Activated CD8-positive, alpha-beta memory T cell treated with anti-CD3 and anti-CD28 coated beads, Interleukin-2, amount 10 ng/mL, durations not matched to agents 7 days and 5 days (primary cell): ENCODE measurements around the gene AK5. TPM values are rescaled to one million over a fixed set of nuclear protein-coding genes. Genes with fewer than 3 reads are reported as not detected.

ENCODE experiments used
- ATAC-seq: fragments of 150-1000 bp; cut with Tn5 transposase; one replicate; pipeline ENCODE4 v1.10.0; 2021; ENCODE audit warnings: moderate library complexity
- CTCF ChIA-PET: fragments of 350-600 bp; sonication (Branson Sonifier 250); formaldehyde crosslinking; loops from one replicate; lab custom pipeline; 2021; ENCODE audit warnings: antibody characterized with exemption; lab: Charles Lee
- DNase-seq: peaks from one replicate; pipeline ENCODE4 v3.0.0-alpha.2; 2020
- H3K27ac Mint-ChIP-seq: one replicate; pipeline ENCODE4 v1.8.0; 2021; ENCODE audit warnings: mild to moderate bottlenecking, mixed read lengths
- H3K27me3 Mint-ChIP-seq: one replicate; pipeline ENCODE4 v1.8.0; 2021; ENCODE audit warnings: mixed read lengths
- H3K36me3 Mint-ChIP-seq: one replicate; pipeline ENCODE4 v1.8.0; 2021; ENCODE audit warnings: mild to moderate bottlenecking, mixed read lengths
- H3K4me1 Mint-ChIP-seq: one replicate; pipeline ENCODE4 v1.8.0; 2021; ENCODE audit warnings: mixed read lengths
- H3K4me3 Mint-ChIP-seq: one replicate; pipeline ENCODE4 v1.8.0; 2021; ENCODE audit warnings: mild to moderate bottlenecking, moderate library complexity, mixed read lengths
- H3K9me3 Mint-ChIP-seq: one replicate; pipeline ENCODE4 v1.8.0; 2022; ENCODE audit warnings: low read depth, mixed read lengths
- total RNA-seq, 2 experiments: library from RNA; stranded (reverse); gene quantifications; one replicate each; pipeline ENCODE4 v1.2.3, GENCODE V29; 2021

AK5 gene
- total RNA-seq, 2 experiments from 2014 or later: not detected

GRCh38 chr1:77348549-77348948 is 66.7 kb downstream of the AK5 start:
- Mint-ChIP-seq H3K9me3 (no peaks in the 10 kb centered on the region), H3K36me3 (no peaks in the 10 kb centered on the region), H3K27ac (no peak overlapping the region), H3K27me3 (peaks cover 2% of the 10 kb centered on the region), H3K4me3 (no peak overlapping the region), H3K4me1 (no peaks in the 10 kb centered on the region)
- ATAC-seq (no peak), DNase-seq (no peak)
- CTCF ChIA-PET: no interaction called here

GRCh38 chr1:77349275-77349674 is 67.5 kb downstream of the AK5 start:
- CTCF ChIA-PET: no interaction called here
- H3K4me1 Mint-ChIP-seq: no peaks in the 10 kb centered on the region
- H3K27ac Mint-ChIP-seq: no peak overlapping the region
- DNase-seq (no peak), ATAC-seq (no peak)
- no peaks in the 10 kb centered on the region for H3K9me3 Mint-ChIP-seq
- H3K36me3 Mint-ChIP-seq: no peaks in the 10 kb centered on the region
- no peak overlapping the region for H3K4me3 Mint-ChIP-seq
- no peaks in the 10 kb centered on the region for H3K27me3 Mint-ChIP-seq

- no peak for DNase-seq
- CTCF ChIA-PET: no interaction called here
- Mint-ChIP-seq H3K27ac (no peak overlapping the region), H3K9me3 (no peaks in the 10 kb centered on the region), H3K4me1 (no peaks in the 10 kb centered on the region), H3K36me3 (no peaks in the 10 kb centered on the region), H3K27me3 (no peaks in the 10 kb centered on the region), H3K4me3 (no peak overlapping the region)
- no peak for ATAC-seq
Observed at GRCh38 chr1:77350012-77350770, 68.4 kb downstream of the AK5 start.

- H3K27ac Mint-ChIP-seq: no peak overlapping the region
- CTCF ChIA-PET: no interaction called here
Observed at GRCh38 chr1:77354536-77354935, 72.7 kb downstream of the AK5 start.

GRCh38 chr1:77355010-77355409 is 73.2 kb downstream of the AK5 start:
- H3K4me3 Mint-ChIP-seq: no peak overlapping the region
- DNase-seq (no peak), ATAC-seq (no peak)
- H3K36me3 Mint-ChIP-seq: no peaks in the 10 kb centered on the region
- no peak overlapping the region for H3K27ac Mint-ChIP-seq
- no peaks in the 10 kb centered on the region for H3K4me1 Mint-ChIP-seq
- no peaks in the 10 kb centered on the region for H3K27me3 Mint-ChIP-seq
- no peaks in the 10 kb centered on the region for H3K9me3 Mint-ChIP-seq
- CTCF ChIA-PET: no interaction called here

More at GRCh38 chr1:77354536-77354935, 72.7 kb downstream of the AK5 start:
- ATAC-seq: no peak
- no peak for DNase-seq
- Mint-ChIP-seq H3K4me1 (no peaks in the 10 kb centered on the region), H3K4me3 (no peak overlapping the region), H3K9me3 (no peaks in the 10 kb centered on the region), H3K36me3 (no peaks in the 10 kb centered on the region), H3K27me3 (no peaks in the 10 kb centered on the region)

- Mint-ChIP-seq H3K4me1 (no peaks in the 10 kb centered on the region), H3K9me3 (no peaks in the 10 kb centered on the region), H3K27me3 (no peaks in the 10 kb centered on the region), H3K4me3 (no peak overlapping the region), H3K27ac (no peak overlapping the region), H3K36me3 (no peaks in the 10 kb centered on the region)
- ATAC-seq (no peak), DNase-seq (no peak)
- CTCF ChIA-PET: no interaction called here
Observed at GRCh38 chr1:77356136-77356535, 74.3 kb downstream of the AK5 start.

- H3K4me3 Mint-ChIP-seq: no peak overlapping the region
- H3K27me3 Mint-ChIP-seq: no peaks in the 10 kb centered on the region
- H3K27ac Mint-ChIP-seq: no peak overlapping the region
- no peak for ATAC-seq
- no peaks in the 10 kb centered on the region for H3K9me3 Mint-ChIP-seq
- no peaks in the 10 kb centered on the region for H3K4me1 Mint-ChIP-seq
- CTCF ChIA-PET: no interaction called here
- no peaks in the 10 kb centered on the region for H3K36me3 Mint-ChIP-seq
- no peak for DNase-seq
Observed at GRCh38 chr1:77360256-77360655, 78.4 kb downstream of the AK5 start.

GRCh38 chr1:77361621-77362020 is 79.8 kb downstream of the AK5 start:
- H3K4me3 Mint-ChIP-seq: no peak overlapping the region
- no peak for ATAC-seq
- H3K27ac Mint-ChIP-seq: no peak overlapping the region

GRCh38 chr1:77370161-77370560 is 88.3 kb downstream of the AK5 start:
- CTCF ChIA-PET: no interaction called here
- H3K4me3 Mint-ChIP-seq: no peak overlapping the region

More at GRCh38 chr1:77361621-77362020, 79.8 kb downstream of the AK5 start:
- Mint-ChIP-seq H3K4me1 (no peaks in the 10 kb centered on the region), H3K27me3 (no peaks in the 10 kb centered on the region), H3K36me3 (no peaks in the 10 kb centered on the region), H3K9me3 (no peaks in the 10 kb centered on the region)
- CTCF ChIA-PET: no interaction called here
- DNase-seq: no peak

GRCh38 chr1:77370583-77371306 is 88.9 kb downstream of the AK5 start:
- no peak for ATAC-seq

More at GRCh38 chr1:77370161-77370560, 88.3 kb downstream of the AK5 start:
- DNase-seq: no peak
- Mint-ChIP-seq H3K36me3 (no peaks in the 10 kb centered on the region), H3K4me1 (no peaks in the 10 kb centered on the region), H3K9me3 (no peaks in the 10 kb centered on the region), H3K27ac (no peak overlapping the region), H3K27me3 (no peaks in the 10 kb centered on the region)
- no peak for ATAC-seq

GRCh38 chr1:77371396-77371795 is 89.6 kb downstream of the AK5 start:
- H3K4me1 Mint-ChIP-seq: no peaks in the 10 kb centered on the region
- H3K4me3 Mint-ChIP-seq: no peak overlapping the region
- H3K27me3 Mint-ChIP-seq: no peaks in the 10 kb centered on the region
- CTCF ChIA-PET: interaction anchor here (0.5 kb wide), 1 partner anchor 298 kb away, joined by 3 read pairs; no protein-coding TSS in a partner anchor
- H3K9me3 Mint-ChIP-seq: no peaks in the 10 kb centered on the region
- ATAC-seq (no peak), DNase-seq (no peak)
- no peaks in the 10 kb centered on the region for H3K36me3 Mint-ChIP-seq
- no peak overlapping the region for H3K27ac Mint-ChIP-seq

More at GRCh38 chr1:77370583-77371306, 88.9 kb downstream of the AK5 start:
- H3K9me3 Mint-ChIP-seq: no peaks in the 10 kb centered on the region
- H3K36me3 Mint-ChIP-seq: no peaks in the 10 kb centered on the region
- no peak for DNase-seq
- no peak overlapping the region for H3K27ac Mint-ChIP-seq
- H3K4me3 Mint-ChIP-seq: no peak overlapping the region
- H3K27me3 Mint-ChIP-seq: no peaks in the 10 kb centered on the region
- CTCF ChIA-PET: interaction anchor here (0.5 kb wide), 1 partner anchor 298 kb away, joined by 3 read pairs; no protein-coding TSS in a partner anchor
- H3K4me1 Mint-ChIP-seq: no peaks in the 10 kb centered on the region

- Mint-ChIP-seq H3K4me1 (no peaks in the 10 kb centered on the region), H3K9me3 (no peaks in the 10 kb centered on the region), H3K27ac (no peak overlapping the region), H3K27me3 (no peaks in the 10 kb centered on the region), H3K4me3 (no peak overlapping the region), H3K36me3 (no peaks in the 10 kb centered on the region)
- CTCF ChIA-PET: interaction anchor here (1.0 kb wide), 1 partner anchor 64 kb away, joined by 3 read pairs; no protein-coding TSS in a partner anchor
- DNase-seq (no peak), ATAC-seq (no peak)
Observed at GRCh38 chr1:77373702-77374101, 91.9 kb downstream of the AK5 start.

GRCh38 chr1:77375541-77375940 is 93.7 kb downstream of the AK5 start:
- CTCF ChIA-PET: interaction anchor here (0.6 kb wide), 1 partner anchor 910 kb away, joined by 3 read pairs; no protein-coding TSS in a partner anchor
- no peaks in the 10 kb centered on the region for H3K9me3 Mint-ChIP-seq
- no peak for DNase-seq
- H3K4me1 Mint-ChIP-seq: no peaks in the 10 kb centered on the region
- no peak for ATAC-seq
- no peaks in the 10 kb centered on the region for H3K36me3 Mint-ChIP-seq
- no peaks in the 10 kb centered on the region for H3K27me3 Mint-ChIP-seq
- H3K4me3 Mint-ChIP-seq: no peak overlapping the region
- H3K27ac Mint-ChIP-seq: no peak overlapping the region

GRCh38 chr1:77375990-77376389 is 94.2 kb downstream of the AK5 start:
- no peaks in the 10 kb centered on the region for H3K9me3 Mint-ChIP-seq
- ATAC-seq (no peak), DNase-seq (no peak)
- H3K36me3 Mint-ChIP-seq: no peaks in the 10 kb centered on the region
- H3K4me1 Mint-ChIP-seq: no peaks in the 10 kb centered on the region
- no peak overlapping the region for H3K27ac Mint-ChIP-seq
- H3K4me3 Mint-ChIP-seq: no peak overlapping the region
- CTCF ChIA-PET: no interaction called here
- no peaks in the 10 kb centered on the region for H3K27me3 Mint-ChIP-seq
